H9 (cell line): Measurements from ENCODE around the gene BEGAIN. TPM values are rescaled to one million over a fixed set of nuclear protein-coding genes. Genes with fewer than 3 reads are reported as not detected.

ENCODE experiments used
- DNase-seq: peaks from one replicate; pipeline ENCODE4 v3.0.0-alpha.2; 2017
- H2AFZ ChIP-seq: one replicate; pipeline ENCODE4 v1.6.1; 2013; ENCODE audit warnings: mild to moderate bottlenecking, low read length, control low read depth, moderate library complexity
- H2AK5ac ChIP-seq: 2 replicates; pipeline ENCODE4 v1.6.1; 2013; ENCODE audit warnings: low read length, control low read depth, mixed read lengths; ENCODE audit not compliant: insufficient read length
- H2BK120ac ChIP-seq: one replicate; pipeline ENCODE4 v1.6.1; 2013; ENCODE audit warnings: low read depth, mild to moderate bottlenecking, low read length, control low read depth, inconsistent platforms; ENCODE audit not compliant: poor library complexity, severe bottlenecking
- H2BK12ac ChIP-seq: 2 replicates; pipeline ENCODE4 v1.6.1; 2013; ENCODE audit warnings: low read length, control low read depth, mixed read lengths, low read depth; ENCODE audit not compliant: insufficient read length
- H2BK15ac ChIP-seq: 2 replicates; pipeline ENCODE4 v1.6.1; 2013; ENCODE audit warnings: low read depth, low read length, control low read depth
- H2BK20ac ChIP-seq: one replicate; pipeline ENCODE4 v1.6.1; 2013; ENCODE audit warnings: low read depth, mild to moderate bottlenecking, low read length, control low read depth, inconsistent platforms; ENCODE audit not compliant: poor library complexity, severe bottlenecking
- H2BK5ac ChIP-seq: 2 replicates; pipeline ENCODE4 v1.6.1; 2013; ENCODE audit warnings: low read length, control low read depth, mixed read lengths; ENCODE audit not compliant: insufficient read length
- H3K14ac ChIP-seq: 2 replicates; pipeline ENCODE4 v1.6.1; 2013; ENCODE audit warnings: low read length, control low read depth; ENCODE audit not compliant: insufficient read depth
- H3K18ac ChIP-seq: 2 replicates; pipeline ENCODE4 v1.6.1; 2013; ENCODE audit warnings: low read depth, mild to moderate bottlenecking, mixed read lengths, low read length, control low read depth; ENCODE audit not compliant: insufficient read length
- H3K23ac ChIP-seq: 2 replicates; pipeline ENCODE4 v1.6.1; 2013; ENCODE audit warnings: low read length, control low read depth, mixed read lengths, low read depth; ENCODE audit not compliant: insufficient read length
- H3K23me2 ChIP-seq: 2 replicates; pipeline ENCODE4 v1.6.1; 2013; ENCODE audit warnings: low read depth, mild to moderate bottlenecking, mixed read lengths, low read length, control low read depth; ENCODE audit not compliant: insufficient read length, poor library complexity, severe bottlenecking
- H3K27ac ChIP-seq: 2 replicates; pipeline ENCODE4 v1.5.1; 2013; ENCODE audit warnings: low read length, control low read depth, mixed read lengths, low read depth; ENCODE audit not compliant: insufficient read length
- H3K27me3 ChIP-seq: 2 replicates; pipeline ENCODE4 v1.6.1; 2013; ENCODE audit warnings: low read length, control low read depth, inconsistent platforms; ENCODE audit not compliant: insufficient read depth
- H3K4ac ChIP-seq: 2 replicates; pipeline ENCODE4 v1.6.1; 2013; ENCODE audit warnings: low read depth, mild to moderate bottlenecking, control low read depth, inconsistent platforms, low read length, moderate library complexity
- H3K4me1 ChIP-seq: 2 replicates; pipeline ENCODE4 v1.6.1; 2013; ENCODE audit warnings: low read length, control low read depth, inconsistent platforms; ENCODE audit not compliant: insufficient read depth
- H3K4me2 ChIP-seq: 2 replicates; pipeline ENCODE4 v1.6.1; 2013; ENCODE audit warnings: low read length, control low read depth, mixed read lengths; ENCODE audit not compliant: insufficient read length, insufficient read depth
- H3K56ac ChIP-seq: 2 replicates; pipeline ENCODE4 v1.6.1; 2013; ENCODE audit warnings: low read depth, mild to moderate bottlenecking, mixed read lengths, low read length, control low read depth; ENCODE audit not compliant: insufficient read length
- H3K79me1 ChIP-seq: 2 replicates; pipeline ENCODE4 v1.6.1; 2013; ENCODE audit warnings: low read depth, mild to moderate bottlenecking, moderate library complexity, low read length, control low read depth, inconsistent platforms; ENCODE audit not compliant: insufficient read depth, poor library complexity, severe bottlenecking
- H3K79me2 ChIP-seq: 2 replicates; pipeline ENCODE4 v1.6.1; 2013; ENCODE audit warnings: low read length, control low read depth, inconsistent platforms; ENCODE audit not compliant: insufficient read depth
- H3K9ac ChIP-seq: 2 replicates; pipeline ENCODE4 v1.6.1; 2013; ENCODE audit warnings: low read length, control low read depth, mixed read lengths; ENCODE audit not compliant: insufficient read length; ENCODE audit errors: extremely low read depth
- H3K9me3 ChIP-seq: one replicate; pipeline ENCODE4 v1.6.1; 2013; ENCODE audit warnings: low read depth, low read length, inconsistent platforms; ENCODE audit not compliant: control insufficient read depth
- H3T11ph ChIP-seq: one replicate; pipeline ENCODE4 v1.6.1; 2013; ENCODE audit warnings: mild to moderate bottlenecking, low read length, control low read depth, inconsistent platforms
- H4K20me1 ChIP-seq: one replicate; pipeline ENCODE4 v1.6.1; 2013; ENCODE audit not compliant: control insufficient read depth, insufficient read length, insufficient read depth
- H4K5ac ChIP-seq: 2 replicates; pipeline ENCODE4 v1.6.1; 2013; ENCODE audit warnings: low read depth, mild to moderate bottlenecking, mixed read lengths, low read length, control low read depth; ENCODE audit not compliant: insufficient read length
- H4K8ac ChIP-seq: replicated peaks from 2 replicates; pipeline ENCODE4 v1.6.1; 2013; ENCODE audit warnings: low read length, control low read depth, mixed read lengths, low read depth; ENCODE audit not compliant: insufficient read length
- H4K91ac ChIP-seq: 2 replicates; pipeline ENCODE4 v1.6.1; 2013; ENCODE audit warnings: low read depth, mild to moderate bottlenecking, moderate library complexity, mixed read lengths, low read length, control low read depth; ENCODE audit not compliant: insufficient read length
- H3K27ac Mint-ChIP-seq, 3 experiments: 2 replicates in 2 of 3; 3 replicates in 1 of 3; pipeline ENCODE4 v1.8.0; 2020 to 2021; ENCODE audit warnings: mixed read lengths in 3 of 3, mild to moderate bottlenecking in 1 of 3, moderate library complexity in 1 of 3
- H3K27me3 Mint-ChIP-seq: 2 replicates; pipeline ENCODE4 v1.8.0; 2021; ENCODE audit warnings: low read depth, mild to moderate bottlenecking, moderate library complexity, mixed read lengths
- H3K36me3 Mint-ChIP-seq, 3 experiments: 2 replicates in 2 of 3; 3 replicates in 1 of 3; pipeline ENCODE4 v1.8.0; 2020 to 2021; ENCODE audit warnings: low read depth in 3 of 3, mixed read lengths in 3 of 3; ENCODE audit not compliant: insufficient read depth in 1 of 3
- H3K4me1 Mint-ChIP-seq, 2 experiments: 2 replicates each; pipeline ENCODE4 v1.8.0; 2020; ENCODE audit warnings: mixed read lengths in 2 of 2
- H3K4me3 Mint-ChIP-seq, 2 experiments: 2 replicates in 1 of 2; 3 replicates in 1 of 2; pipeline ENCODE4 v1.8.0; 2020 to 2021; ENCODE audit warnings: mild to moderate bottlenecking in 2 of 2, mixed read lengths in 2 of 2, moderate library complexity in 1 of 2
- H3K9me3 Mint-ChIP-seq, 2 experiments: 2 replicates in 1 of 2; 3 replicates in 1 of 2; pipeline ENCODE4 v1.8.0; 2020; ENCODE audit warnings: mild to moderate bottlenecking in 2 of 2, mixed read lengths in 2 of 2, moderate library complexity in 1 of 2
- WGBS: extraction: QIAGEN DNeasy Blood & Tissue Kit; methylation state at CpG from one replicate; pipeline ENCODE4 v1.1.7; 2013; ENCODE audit warnings: missing lambda C conversion rate, low lambda C conversion rate, mixed read lengths; ENCODE audit not compliant: insufficient read length; ENCODE audit errors: extremely low coverage; 5-methylcytosine and 5-hydroxymethylcytosine counted together
- total RNA-seq: library from RNA; stranded (reverse); gene quantifications from 2 replicates; pipeline ENCODE4 v1.2.1, GENCODE V29; 2021
- TF ChIP-seq, protein P1 (sequence below): fragments of 200-600 bp; sonication (generic); conservative IDR thresholded peaks from 3 replicates; pipeline ENCODE4 v1.8.0; 2021; ENCODE audit warnings: antibody characterized with exemption, mild to moderate bottlenecking

The BEGAIN gene
- total RNA-seq, 1 experiment from 2014 or later, result 2.6 TPM

GRCh38 chr14:100524233-100524932 lies 62.8 kb downstream of the BEGAIN start:
- Histone ChIP-seq H3K4me2 (no peak overlapping the region), H3K23me2 (no peaks in the 10 kb centered on the region), H2BK20ac (no peak overlapping the region), H2AK5ac (no peak overlapping the region), H3K14ac (no peak overlapping the region), H3K4ac (no peak overlapping the region), H3K18ac (no peak overlapping the region), H2BK120ac (no peak overlapping the region), H3K56ac (no peak overlapping the region), H4K8ac (no peak overlapping the region), H3K23ac (no peak overlapping the region), H3K9ac (no peak overlapping the region), H2BK5ac (no peak overlapping the region), H2BK12ac (no peak overlapping the region), H4K20me1 (peaks cover 3% of the 10 kb centered on the region), H3K27me3 (no peaks in the 10 kb centered on the region), H3K79me1 (no peaks in the 10 kb centered on the region), H3K79me2 (no peaks in the 10 kb centered on the region), H3K27ac (no peak overlapping the region), H2AFZ (no peak overlapping the region), H3T11ph (no peak overlapping the region), H4K91ac (no peak overlapping the region), H3K4me1 (no peaks in the 10 kb centered on the region), H4K5ac (no peak overlapping the region), H3K9me3 (no peaks in the 10 kb centered on the region), H2BK15ac (no peak overlapping the region)
- TF ChIP-seq, protein P1, sequence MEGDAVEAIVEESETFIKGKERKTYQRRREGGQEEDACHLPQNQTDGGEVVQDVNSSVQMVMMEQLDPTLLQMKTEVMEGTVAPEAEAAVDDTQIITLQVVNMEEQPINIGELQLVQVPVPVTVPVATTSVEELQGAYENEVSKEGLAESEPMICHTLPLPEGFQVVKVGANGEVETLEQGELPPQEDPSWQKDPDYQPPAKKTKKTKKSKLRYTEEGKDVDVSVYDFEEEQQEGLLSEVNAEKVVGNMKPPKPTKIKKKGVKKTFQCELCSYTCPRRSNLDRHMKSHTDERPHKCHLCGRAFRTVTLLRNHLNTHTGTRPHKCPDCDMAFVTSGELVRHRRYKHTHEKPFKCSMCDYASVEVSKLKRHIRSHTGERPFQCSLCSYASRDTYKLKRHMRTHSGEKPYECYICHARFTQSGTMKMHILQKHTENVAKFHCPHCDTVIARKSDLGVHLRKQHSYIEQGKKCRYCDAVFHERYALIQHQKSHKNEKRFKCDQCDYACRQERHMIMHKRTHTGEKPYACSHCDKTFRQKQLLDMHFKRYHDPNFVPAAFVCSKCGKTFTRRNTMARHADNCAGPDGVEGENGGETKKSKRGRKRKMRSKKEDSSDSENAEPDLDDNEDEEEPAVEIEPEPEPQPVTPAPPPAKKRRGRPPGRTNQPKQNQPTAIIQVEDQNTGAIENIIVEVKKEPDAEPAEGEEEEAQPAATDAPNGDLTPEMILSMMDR, result no peak
- no peak overlapping the region for H3K27ac Mint-ChIP-seq
- DNase-seq, result peak; percentile 19
- H3K27me3 Mint-ChIP-seq, result no peaks in the 10 kb centered on the region
- H3K4me3 Mint-ChIP-seq, result no peak overlapping the region
- H3K9me3 Mint-ChIP-seq, result no peaks in the 10 kb centered on the region
- peaks cover 8 to 9% of the 10 kb centered on the region in 2 experiments; a peak in 3 of 4 replicates for H3K4me1 Mint-ChIP-seq
- no CpG with 5 or more reads among the region's 12 CpGs for WGBS
- H3K36me3 Mint-ChIP-seq, result no peaks in the 10 kb centered on the region
